ENCODE results near the gene LHFPL3.

DNA sequence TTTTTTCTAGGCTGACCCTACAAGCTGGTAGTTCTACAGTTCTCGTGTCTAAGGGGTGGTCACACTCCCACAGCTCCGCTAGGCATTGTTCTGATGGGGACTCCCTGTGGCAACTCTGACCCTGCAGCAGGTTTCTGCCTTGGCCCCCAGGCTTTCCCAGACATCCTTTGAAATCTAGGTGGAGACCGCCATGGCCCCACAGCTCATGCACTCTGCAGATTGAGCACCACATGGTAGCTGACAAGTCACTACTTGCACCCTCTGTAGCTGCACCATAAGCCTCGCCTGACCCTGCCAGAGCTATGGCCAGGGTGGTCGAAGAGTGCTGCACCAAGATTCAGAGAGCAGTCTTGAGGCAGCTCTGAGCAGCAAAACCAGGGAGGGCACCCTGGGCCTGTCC lies 275.6 kb downstream of the LHFPL3 start:
- TF ChIP-seq CTCF (IDR thresholded peaks at IDR 0.05; ENCODE audit: poor library complexity, severe bottlenecking) (no peak), POLR2AphosphoS5 (IDR thresholded peaks at IDR 0.05) (no peak)
- TF ChIP-seq, protein P1, sequence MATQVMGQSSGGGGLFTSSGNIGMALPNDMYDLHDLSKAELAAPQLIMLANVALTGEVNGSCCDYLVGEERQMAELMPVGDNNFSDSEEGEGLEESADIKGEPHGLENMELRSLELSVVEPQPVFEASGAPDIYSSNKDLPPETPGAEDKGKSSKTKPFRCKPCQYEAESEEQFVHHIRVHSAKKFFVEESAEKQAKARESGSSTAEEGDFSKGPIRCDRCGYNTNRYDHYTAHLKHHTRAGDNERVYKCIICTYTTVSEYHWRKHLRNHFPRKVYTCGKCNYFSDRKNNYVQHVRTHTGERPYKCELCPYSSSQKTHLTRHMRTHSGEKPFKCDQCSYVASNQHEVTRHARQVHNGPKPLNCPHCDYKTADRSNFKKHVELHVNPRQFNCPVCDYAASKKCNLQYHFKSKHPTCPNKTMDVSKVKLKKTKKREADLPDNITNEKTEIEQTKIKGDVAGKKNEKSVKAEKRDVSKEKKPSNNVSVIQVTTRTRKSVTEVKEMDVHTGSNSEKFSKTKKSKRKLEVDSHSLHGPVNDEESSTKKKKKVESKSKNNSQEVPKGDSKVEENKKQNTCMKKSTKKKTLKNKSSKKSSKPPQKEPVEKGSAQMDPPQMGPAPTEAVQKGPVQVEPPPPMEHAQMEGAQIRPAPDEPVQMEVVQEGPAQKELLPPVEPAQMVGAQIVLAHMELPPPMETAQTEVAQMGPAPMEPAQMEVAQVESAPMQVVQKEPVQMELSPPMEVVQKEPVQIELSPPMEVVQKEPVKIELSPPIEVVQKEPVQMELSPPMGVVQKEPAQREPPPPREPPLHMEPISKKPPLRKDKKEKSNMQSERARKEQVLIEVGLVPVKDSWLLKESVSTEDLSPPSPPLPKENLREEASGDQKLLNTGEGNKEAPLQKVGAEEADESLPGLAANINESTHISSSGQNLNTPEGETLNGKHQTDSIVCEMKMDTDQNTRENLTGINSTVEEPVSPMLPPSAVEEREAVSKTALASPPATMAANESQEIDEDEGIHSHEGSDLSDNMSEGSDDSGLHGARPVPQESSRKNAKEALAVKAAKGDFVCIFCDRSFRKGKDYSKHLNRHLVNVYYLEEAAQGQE (IDR thresholded peaks at IDR 0.05; ENCODE audit: borderline replicate concordance): no peak
